GM04503 (cell line): Measurements from ENCODE around the gene KISS1.
A peak's percentile ranks its signal among the peaks of the same experiment; 100 is the strongest.

Experiments
- DNase-seq: peaks from one replicate; pipeline ENCODE4 v3.0.0-alpha.2; 2012; ENCODE audit warnings: low read depth

KISS1 gene

GRCh38 chr1:204217648-204218000 is 21.3 kb upstream of the KISS1 start:
- DNase-seq = no peak

GRCh38 chr1:204216880-204217647 is 20.8 kb upstream of the KISS1 start:
- DNase-seq = no peak

GRCh38 chr1:204216236-204216635 is 19.9 kb upstream of the KISS1 start:
- no peak for DNase-seq

GRCh38 chr1:204213668-204214662 is 17.7 kb upstream of the KISS1 start, which contains the start of gene GOLT1A:
GOLT1A (minus strand) TSS chr1:204213988; CDS start chr1:204213906, 82 bp downstream.
- peak; percentile 39 for DNase-seq

GRCh38 chr1:204212715-204213114 is 16.4 kb upstream of the KISS1 start:
- DNase-seq = no peak

- DNase-seq = no peak
Observed at GRCh38 chr1:204211046-204211445, 14.8 kb upstream of the KISS1 start.

- DNase-seq = no peak
Observed at GRCh38 chr1:204207136-204207616, 10.9 kb upstream of the KISS1 start.

GRCh38 chr1:204206121-204206520 is 9.8 kb upstream of the KISS1 start:
- DNase-seq = no peak

GRCh38 chr1:204205486-204205885 is 9.2 kb upstream of the KISS1 start:
- DNase-seq = no peak

- DNase-seq = no peak
Observed at GRCh38 chr1:204204944-204205343, 8.7 kb upstream of the KISS1 start.

- no peak for DNase-seq
Observed at GRCh38 chr1:204203206-204203767, 7.0 kb upstream of the KISS1 start.

GRCh38 chr1:204202481-204202880 is 6.2 kb upstream of the KISS1 start:
- no peak for DNase-seq

GRCh38 chr1:204201348-204202040 is 5.2 kb upstream of the KISS1 start:
- no peak for DNase-seq

GRCh38 chr1:204199579-204199978 is 3.3 kb upstream of the KISS1 start:
- DNase-seq = no peak

- DNase-seq = peak; percentile 34
Observed at GRCh38 chr1:204198348-204199340, 2.4 kb upstream of the KISS1 start.

- DNase-seq = no peak
Observed at GRCh38 chr1:204197068-204197467, 777 bp upstream of the KISS1 start.

GRCh38 chr1:204194771-204195170 is 1.5 kb downstream of the KISS1 start:
- no peak for DNase-seq

GRCh38 chr1:204194080-204194479 is 2.2 kb downstream of the KISS1 start:
- DNase-seq = no peak

- DNase-seq = no peak
Observed at GRCh38 chr1:204192589-204193352, 3.5 kb downstream of the KISS1 start.

GRCh38 chr1:204192046-204192445 is 4.2 kb downstream of the KISS1 start:
- no peak for DNase-seq
